SKM-1 (cell line): Measurements from ENCODE around the gene MRAS.
"Not testable (repeated sequence)": the region's sequence is repeated elsewhere in the genome, so short reads cannot be mapped to it uniquely, and the experiment has no call there.

Experiments
- DNase-seq: peaks from one replicate; lab custom pipeline; 2025; ENCODE audit not compliant: unreplicated experiment; lab: John Stamatoyannopoulos, UW

MRAS gene

GRCh38 chr3:138442433-138442832, 94.1 kb downstream of the MRAS start:
- no peak for DNase-seq

GRCh38 chr3:138443091-138443490, 94.7 kb downstream of the MRAS start:
- DNase-seq: no peak

- no peak for DNase-seq
These were observed 95.4 kb downstream of the MRAS start for GRCh38 chr3:138443521-138444503.

- DNase-seq: no peak
These were observed 96.9 kb downstream of the MRAS start for GRCh38 chr3:138445236-138445635.

- no peak for DNase-seq
These were observed 97.3 kb downstream of the MRAS start for GRCh38 chr3:138445654-138446053.

- no peak for DNase-seq
These were observed 100.3 kb downstream of the MRAS start for GRCh38 chr3:138448631-138449030.

GRCh38 chr3:138449490-138449889, 101.1 kb downstream of the MRAS start:
- no peak for DNase-seq

GRCh38 chr3:138450181-138450580, 101.8 kb downstream of the MRAS start:
- no peak for DNase-seq

GRCh38 chr3:138450704-138451424, 102.5 kb downstream of the MRAS start:
- no peak for DNase-seq

GRCh38 chr3:138451595-138452162, 103.3 kb downstream of the MRAS start:
- no peak for DNase-seq

- no peak for DNase-seq
These were observed 104.1 kb downstream of the MRAS start for GRCh38 chr3:138452436-138452835.

- not testable (repeated sequence) for DNase-seq
These were observed 105.6 kb downstream of the MRAS start for GRCh38 chr3:138453940-138454339.
